Keratinocyte (primary cell): ENCODE data around the gene DAPP1. TPM values are rescaled to one million over a fixed set of nuclear protein-coding genes. Genes with fewer than 3 reads are reported as not detected.

ENCODE experiments used
- DNase-seq: peaks from one replicate; pipeline ENCODE4 v3.0.0-alpha.2; 2011; ENCODE audit warnings: low read depth, missing footprints, low spot score
- FAIRE-seq: peaks from 2 replicates; lab custom pipeline; 2011; peaks lifted over from hg19 to GRCh38; lab: Jason Lieb, UNC
- H2AFZ ChIP-seq: 2 replicates; pipeline ENCODE4 v1.6.0; 2012; ENCODE audit warnings: low read length, control low read depth, inconsistent platforms; ENCODE audit not compliant: control insufficient read depth
- H3K27ac ChIP-seq: 2 replicates; pipeline ENCODE4 v1.5.1; 2011; ENCODE audit warnings: low read length; ENCODE audit not compliant: control insufficient read depth, insufficient read depth
- H3K27me3 ChIP-seq: 3 replicates; pipeline ENCODE4 v1.6.0; 2011; ENCODE audit warnings: low read length; ENCODE audit not compliant: control insufficient read depth, insufficient read depth; ENCODE audit errors: extremely low read depth
- H3K36me3 ChIP-seq, 2 experiments: 2 replicates in 1 of 2; 3 replicates in 1 of 2; pipeline ENCODE4 v1.5.1; 2011; ENCODE audit warnings: low read length in 2 of 2, mild to moderate bottlenecking in 1 of 2; ENCODE audit not compliant: control insufficient read depth in 2 of 2, insufficient read depth in 2 of 2; ENCODE audit errors: extremely low read depth in 1 of 2
- H3K4me1 ChIP-seq: 3 replicates; pipeline ENCODE4 v1.5.1; 2011; ENCODE audit warnings: low read length; ENCODE audit not compliant: control insufficient read depth, insufficient read depth; ENCODE audit errors: extremely low read depth
- H3K4me2 ChIP-seq: 3 replicates; pipeline ENCODE4 v1.6.0; 2011; ENCODE audit warnings: low read depth, low read length; ENCODE audit not compliant: control insufficient read depth, insufficient read depth; ENCODE audit errors: extremely low read depth
- H3K4me3 ChIP-seq, 3 experiments: fragments of 200-600 bp in 1 of 3; sonication (generic) in 1 of 3; 2 replicates in 2 of 3; 3 replicates in 1 of 3; pipeline ENCODE4 v1.5.1; 2011 to 2016; ENCODE audit warnings: low read length in 3 of 3, mild to moderate bottlenecking in 3 of 3, control low read depth in 2 of 3, inconsistent platforms in 1 of 3, low read depth in 1 of 3, mixed read lengths in 1 of 3, mixed run types in 1 of 3, moderate library complexity in 1 of 3; ENCODE audit not compliant: control insufficient read depth in 2 of 3, insufficient read depth in 2 of 3; ENCODE audit errors: extremely low read depth in 1 of 3
- H3K79me2 ChIP-seq: 2 replicates; pipeline ENCODE4 v1.6.0; 2012; ENCODE audit warnings: low read length; ENCODE audit not compliant: control insufficient read depth, insufficient read depth
- H3K9ac ChIP-seq: 3 replicates; pipeline ENCODE4 v1.6.0; 2011; ENCODE audit warnings: low read length; ENCODE audit not compliant: control insufficient read depth, insufficient read depth; ENCODE audit errors: extremely low read depth
- H3K9me1 ChIP-seq: 3 replicates; pipeline ENCODE4 v1.6.0; 2011; ENCODE audit warnings: low read length; ENCODE audit not compliant: control insufficient read depth, insufficient read depth; ENCODE audit errors: extremely low read depth
- H3K9me3 ChIP-seq: 2 replicates; pipeline ENCODE4 v1.5.1; 2012; ENCODE audit warnings: low read depth, low read length; ENCODE audit not compliant: control insufficient read depth
- H4K20me1 ChIP-seq: 3 replicates; pipeline ENCODE4 v1.6.0; 2011; ENCODE audit warnings: low read length; ENCODE audit not compliant: control insufficient read depth, insufficient read depth; ENCODE audit errors: extremely low read depth
- CTCF ChIP-seq, 3 experiments: IDR thresholded peaks in 1 of 3; conservative IDR thresholded peaks in 1 of 3; optimal IDR thresholded peaks in 1 of 3; 2 replicates in 2 of 3; 3 replicates in 1 of 3; pipeline versions ENCODE3 to v1.5.1; 2011; ENCODE audit warnings: low read length in 3 of 3, mild to moderate bottlenecking in 3 of 3, moderate library complexity in 2 of 3, control low read depth in 1 of 3, inconsistent platforms in 1 of 3; ENCODE audit not compliant: insufficient read depth in 2 of 3; ENCODE audit errors: extremely low read depth in 1 of 3
- EZH2 ChIP-seq: IDR thresholded peaks from one replicate; pipeline ENCODE4 v1.6.1; 2012; ENCODE audit warnings: inconsistent platforms, mild to moderate bottlenecking, low read length, moderate library complexity
- dilution Hi-C: fragments of 300-500 bp; cut with MboI; formaldehyde crosslinking; loops from one replicate; pipeline ENCODE4 v1.7.0; 2020; ENCODE audit warnings: low sequenced_read_pairs; ENCODE audit not compliant: extremely low pct_ligation_motif_present
- polyA plus RNA-seq, 5 experiments: library from polyadenylated mRNA; depleted of rRNA in 3 of 5; stranded (reverse) in 3 of 5; stranded (forward) in 1 of 5; unstranded in 1 of 5; fragments of >200 nt; gene quantifications; 1 replicate in 1 of 5; 2 replicates in 3 of 5; 3 replicates in 1 of 5; pipeline versions ENCODE4 v1.2.1 to v1.2.3, GENCODE V29; 2011 to 2012; ENCODE audit warnings: missing spikeins in 2 of 5, low read depth in 1 of 5, low replicate concordance in 1 of 5

The DAPP1 gene
- polyA plus RNA-seq, 1 donor (not counting 4 experiments of a cell fraction or from before 2014, with no cell fraction given), result 80.3 TPM

DNA sequence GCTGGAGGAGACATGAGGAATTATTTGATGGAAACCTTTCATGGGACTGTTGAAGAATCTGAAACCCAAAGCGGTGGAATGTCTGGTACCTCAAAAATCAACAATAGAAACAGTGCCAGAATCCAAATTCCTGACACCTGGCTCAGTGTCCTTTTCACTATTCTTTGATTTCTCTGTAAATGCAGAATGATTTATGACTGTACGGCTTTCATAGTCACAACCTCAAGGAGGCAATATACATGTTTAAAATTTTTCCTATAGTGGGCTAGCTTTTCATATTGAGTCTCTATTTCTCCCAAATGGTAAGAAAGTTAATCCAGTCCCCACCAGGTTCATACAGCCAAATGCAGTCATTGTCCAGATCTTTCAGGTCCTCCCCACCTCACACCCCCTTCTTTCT is 19.3 kb downstream of the DAPP1 start:
- DNase-seq (no peak), FAIRE-seq (no peak)
- dilution Hi-C loops, result no loop called here
- H3K4me3 ChIP-seq, result no peak overlapping the region
- no peak overlapping the region for H3K4me2 ChIP-seq
- peaks cover 11% of the 10 kb centered on the region for H3K4me1 ChIP-seq
- no peaks in the 10 kb centered on the region for H3K27me3 ChIP-seq
- TF ChIP-seq CTCF (optimal IDR thresholded peaks at IDR 0.05 in 1 of 3, IDR thresholded peaks at IDR 0.05 in 1 of 3, conservative IDR thresholded peaks at IDR 0.05 in 1 of 3; ENCODE audit: extremely low read depth in 1 of 3, insufficient read depth in 2 of 3, low read length in 3 of 3) (no peak), EZH2 (no peak)
- no peaks in the 10 kb centered on the region for H3K9me3 ChIP-seq
- no peak overlapping the region for H3K27ac ChIP-seq
- peaks cover 3% of the 10 kb centered on the region for H4K20me1 ChIP-seq
- no peak overlapping the region for H2AFZ ChIP-seq
- H3K9me1 ChIP-seq, result peaks cover 3% of the 10 kb centered on the region
- H3K9ac ChIP-seq, result no peak overlapping the region
- H3K79me2 ChIP-seq, result peaks cover 54% of the 10 kb centered on the region
- peaks cover 12 to 18% of the 10 kb centered on the region in 2 experiments for H3K36me3 ChIP-seq

DNA sequence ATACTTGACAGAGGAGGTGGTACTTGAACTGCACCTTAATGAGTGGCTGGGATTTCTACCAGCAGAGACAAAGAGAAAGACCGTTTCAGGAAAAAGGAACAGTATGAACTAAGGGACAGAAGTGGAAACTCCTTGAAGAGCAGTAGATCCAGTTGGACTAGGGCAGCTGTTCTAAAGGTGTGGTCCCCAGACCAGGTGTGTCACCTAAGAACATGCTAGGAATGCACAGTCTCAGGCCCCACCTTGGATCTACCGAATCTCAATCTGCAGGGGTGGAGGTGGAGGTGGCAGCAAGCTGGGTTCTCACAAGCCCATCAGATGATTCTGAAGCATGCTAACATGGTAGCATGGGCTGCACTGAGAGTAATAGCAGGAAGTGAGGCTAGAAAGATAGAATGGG is 22.3 kb downstream of the DAPP1 start:
- Histone ChIP-seq H3K4me1 (peaks cover 4% of the 10 kb centered on the region), H2AFZ (no peak overlapping the region), H3K36me3 (peaks cover 19 to 27% of the 10 kb centered on the region in 2 experiments), H3K79me2 (peaks cover 25% of the 10 kb centered on the region), H3K4me3 (no peak overlapping the region), H3K9me1 (no peaks in the 10 kb centered on the region), H4K20me1 (no peaks in the 10 kb centered on the region), H3K27ac (no peak overlapping the region), H3K27me3 (no peaks in the 10 kb centered on the region), H3K4me2 (no peak overlapping the region), H3K9ac (no peak overlapping the region), H3K9me3 (no peaks in the 10 kb centered on the region)
- dilution Hi-C loops, result no loop called here
- FAIRE-seq, result no peak
- no peak for DNase-seq
- TF ChIP-seq CTCF (optimal IDR thresholded peaks at IDR 0.05 in 1 of 3, IDR thresholded peaks at IDR 0.05 in 1 of 3, conservative IDR thresholded peaks at IDR 0.05 in 1 of 3; ENCODE audit: extremely low read depth in 1 of 3, insufficient read depth in 2 of 3, low read length in 3 of 3) (no peak), EZH2 (no peak)
